Keratinocyte (primary cell): ENCODE measurements around the gene NIPSNAP2. TPM values are rescaled to one million over a fixed set of nuclear protein-coding genes. Genes with fewer than 3 reads are reported as not detected.

ENCODE experiments used
- DNase-seq: peaks from one replicate; pipeline ENCODE4 v3.0.0-alpha.2; 2011; ENCODE audit warnings: low read depth, missing footprints, low spot score
- FAIRE-seq: peaks from 2 replicates; lab custom pipeline; 2011; peaks lifted over from hg19 to GRCh38; lab: Jason Lieb, UNC
- H2AFZ ChIP-seq: 2 replicates; pipeline ENCODE4 v1.6.0; 2012; ENCODE audit warnings: low read length, control low read depth, inconsistent platforms; ENCODE audit not compliant: control insufficient read depth
- H3K27ac ChIP-seq: 2 replicates; pipeline ENCODE4 v1.5.1; 2011; ENCODE audit warnings: low read length; ENCODE audit not compliant: control insufficient read depth, insufficient read depth
- H3K27me3 ChIP-seq: 3 replicates; pipeline ENCODE4 v1.6.0; 2011; ENCODE audit warnings: low read length; ENCODE audit not compliant: control insufficient read depth, insufficient read depth; ENCODE audit errors: extremely low read depth
- H3K36me3 ChIP-seq, 2 experiments: 2 replicates in 1 of 2; 3 replicates in 1 of 2; pipeline ENCODE4 v1.5.1; 2011; ENCODE audit warnings: low read length in 2 of 2, mild to moderate bottlenecking in 1 of 2; ENCODE audit not compliant: control insufficient read depth in 2 of 2, insufficient read depth in 2 of 2; ENCODE audit errors: extremely low read depth in 1 of 2
- H3K4me1 ChIP-seq: 3 replicates; pipeline ENCODE4 v1.5.1; 2011; ENCODE audit warnings: low read length; ENCODE audit not compliant: control insufficient read depth, insufficient read depth; ENCODE audit errors: extremely low read depth
- H3K4me2 ChIP-seq: 3 replicates; pipeline ENCODE4 v1.6.0; 2011; ENCODE audit warnings: low read depth, low read length; ENCODE audit not compliant: control insufficient read depth, insufficient read depth; ENCODE audit errors: extremely low read depth
- H3K4me3 ChIP-seq, 3 experiments: fragments of 200-600 bp in 1 of 3; sonication (generic) in 1 of 3; 2 replicates in 2 of 3; 3 replicates in 1 of 3; pipeline ENCODE4 v1.5.1; 2011 to 2016; ENCODE audit warnings: low read length in 3 of 3, mild to moderate bottlenecking in 3 of 3, control low read depth in 2 of 3, inconsistent platforms in 1 of 3, low read depth in 1 of 3, mixed read lengths in 1 of 3, mixed run types in 1 of 3, moderate library complexity in 1 of 3; ENCODE audit not compliant: control insufficient read depth in 2 of 3, insufficient read depth in 2 of 3; ENCODE audit errors: extremely low read depth in 1 of 3
- H3K79me2 ChIP-seq: 2 replicates; pipeline ENCODE4 v1.6.0; 2012; ENCODE audit warnings: low read length; ENCODE audit not compliant: control insufficient read depth, insufficient read depth
- H3K9ac ChIP-seq: 3 replicates; pipeline ENCODE4 v1.6.0; 2011; ENCODE audit warnings: low read length; ENCODE audit not compliant: control insufficient read depth, insufficient read depth; ENCODE audit errors: extremely low read depth
- H3K9me1 ChIP-seq: 3 replicates; pipeline ENCODE4 v1.6.0; 2011; ENCODE audit warnings: low read length; ENCODE audit not compliant: control insufficient read depth, insufficient read depth; ENCODE audit errors: extremely low read depth
- H3K9me3 ChIP-seq: 2 replicates; pipeline ENCODE4 v1.5.1; 2012; ENCODE audit warnings: low read depth, low read length; ENCODE audit not compliant: control insufficient read depth
- H4K20me1 ChIP-seq: 3 replicates; pipeline ENCODE4 v1.6.0; 2011; ENCODE audit warnings: low read length; ENCODE audit not compliant: control insufficient read depth, insufficient read depth; ENCODE audit errors: extremely low read depth
- CTCF ChIP-seq, 3 experiments: IDR thresholded peaks in 1 of 3; conservative IDR thresholded peaks in 1 of 3; optimal IDR thresholded peaks in 1 of 3; 2 replicates in 2 of 3; 3 replicates in 1 of 3; pipeline versions ENCODE3 to v1.5.1; 2011; ENCODE audit warnings: low read length in 3 of 3, mild to moderate bottlenecking in 3 of 3, moderate library complexity in 2 of 3, control low read depth in 1 of 3, inconsistent platforms in 1 of 3; ENCODE audit not compliant: insufficient read depth in 2 of 3; ENCODE audit errors: extremely low read depth in 1 of 3
- EZH2 ChIP-seq: IDR thresholded peaks from one replicate; pipeline ENCODE4 v1.6.1; 2012; ENCODE audit warnings: inconsistent platforms, mild to moderate bottlenecking, low read length, moderate library complexity
- dilution Hi-C: fragments of 300-500 bp; cut with MboI; formaldehyde crosslinking; loops from one replicate; pipeline ENCODE4 v1.7.0; 2020; ENCODE audit warnings: low sequenced_read_pairs; ENCODE audit not compliant: extremely low pct_ligation_motif_present
- polyA plus RNA-seq, 5 experiments: library from polyadenylated mRNA; depleted of rRNA in 3 of 5; stranded (reverse) in 3 of 5; stranded (forward) in 1 of 5; unstranded in 1 of 5; fragments of >200 nt; gene quantifications; 1 replicate in 1 of 5; 2 replicates in 3 of 5; 3 replicates in 1 of 5; pipeline versions ENCODE4 v1.2.1 to v1.2.3, GENCODE V29; 2011 to 2012; ENCODE audit warnings: missing spikeins in 2 of 5, low read depth in 1 of 5, low replicate concordance in 1 of 5

Gene NIPSNAP2
- polyA plus RNA-seq, 1 donor (not counting 4 experiments of a cell fraction or from before 2014, with no cell fraction given), result 64.7 TPM

- peaks cover 0 to 3% of the 10 kb centered on the region in 2 experiments for H3K36me3 ChIP-seq
- H3K4me3 ChIP-seq, result no peak overlapping the region
- dilution Hi-C loops, result no loop called here
- no peak overlapping the region for H3K9ac ChIP-seq
- H3K9me3 ChIP-seq, result no peaks in the 10 kb centered on the region
- TF ChIP-seq EZH2 (no peak), CTCF (optimal IDR thresholded peaks at IDR 0.05 in 1 of 3, IDR thresholded peaks at IDR 0.05 in 1 of 3, conservative IDR thresholded peaks at IDR 0.05 in 1 of 3; ENCODE audit: extremely low read depth in 1 of 3, insufficient read depth in 2 of 3, low read length in 3 of 3) (no peak)
- no peak for FAIRE-seq
- no peaks in the 10 kb centered on the region for H3K27me3 ChIP-seq
- H3K27ac ChIP-seq, result no peak overlapping the region
- H3K4me2 ChIP-seq, result no peak overlapping the region
- no peak overlapping the region for H2AFZ ChIP-seq
- H4K20me1 ChIP-seq, result no peaks in the 10 kb centered on the region
- no peaks in the 10 kb centered on the region for H3K9me1 ChIP-seq
- DNase-seq, result no peak
- H3K4me1 ChIP-seq, result no peaks in the 10 kb centered on the region
- H3K79me2 ChIP-seq, result no peaks in the 10 kb centered on the region
These were observed 28.0 kb downstream of the NIPSNAP2 start for GRCh38 chr7:55992346-55992745.

GRCh38 chr7:55996856-55997500 is 32.6 kb downstream of the NIPSNAP2 start:
- DNase-seq (no peak), FAIRE-seq (no peak)
- H3K4me1 ChIP-seq, result no peaks in the 10 kb centered on the region
- no peaks in the 10 kb centered on the region for H3K27me3 ChIP-seq
- H3K36me3 ChIP-seq, result peaks cover 0 to 4% of the 10 kb centered on the region in 2 experiments
- TF ChIP-seq EZH2 (no peak), CTCF (optimal IDR thresholded peaks at IDR 0.05 in 1 of 3, IDR thresholded peaks at IDR 0.05 in 1 of 3, conservative IDR thresholded peaks at IDR 0.05 in 1 of 3; ENCODE audit: extremely low read depth in 1 of 3, insufficient read depth in 2 of 3, low read length in 3 of 3) (no peak)
- no peaks in the 10 kb centered on the region for H3K79me2 ChIP-seq
- H2AFZ ChIP-seq, result no peak overlapping the region
- no peak overlapping the region for H3K4me2 ChIP-seq
- no peak overlapping the region for H3K9ac ChIP-seq
- H4K20me1 ChIP-seq, result no peaks in the 10 kb centered on the region
- no peaks in the 10 kb centered on the region for H3K9me1 ChIP-seq
- H3K27ac ChIP-seq, result no peak overlapping the region
- dilution Hi-C loops, result no loop called here
- H3K4me3 ChIP-seq, result no peak overlapping the region
- no peaks in the 10 kb centered on the region for H3K9me3 ChIP-seq
